K562 (cell line): Measurements from ENCODE around the gene FMNL1.

Experiments used
- CHD2 ChIP-seq: IDR thresholded peaks from 2 replicates; pipeline ENCODE4 v1.6.1; 2011; ENCODE audit warnings: low read depth, low read length
- JUN ChIP-seq, 2 experiments: sonication (generic) in 1 of 2; formaldehyde crosslinking in 1 of 2; IDR thresholded peaks; 2 replicates each; pipeline versions ENCODE4 v1.6.1 to v1.8.0; 2012 to 2022; ENCODE audit warnings: borderline replicate concordance in 2 of 2, mild to moderate bottlenecking in 2 of 2, improper control_type of control experiment in 1 of 2, low read depth in 1 of 2, low read length in 1 of 2, missing genetic modification reagents in 1 of 2
- MAFF ChIP-seq: IDR thresholded peaks from 2 replicates; pipeline ENCODE4 v1.6.1; 2012; ENCODE audit warnings: low read length, improper control_type of control experiment
- RHOXF2B ChIP-seq: fragments of 250-450 bp; sonication (Bioruptor Pico); conservative IDR thresholded peaks from 2 replicates; pipeline ENCODE4 v1.5.1; 2021
- SRSF9 ChIP-seq: fragments of 200-400 bp; formaldehyde crosslinking; IDR thresholded peaks from 2 replicates; pipeline ENCODE4 v1.6.1; 2017; ENCODE audit warnings: low read depth, low read length, borderline replicate concordance
- STAT5B ChIP-seq: fragments of 250-450 bp; sonication (Bioruptor Pico); IDR thresholded peaks from 2 replicates; pipeline ENCODE4 v1.8.0; 2021; ENCODE audit warnings: mild to moderate bottlenecking, inconsistent platforms
- ZFX ChIP-seq: sonication (generic); formaldehyde crosslinking; IDR thresholded peaks from 2 replicates; pipeline ENCODE4 v1.8.0; 2022; ENCODE audit warnings: mild to moderate bottlenecking, missing genetic modification reagents, moderate library complexity
- ZZZ3 ChIP-seq: fragments of 450-650 bp; IDR thresholded peaks from 2 replicates; pipeline ENCODE4 v1.6.1; 2016; ENCODE audit warnings: antibody characterized with exemption, mild to moderate bottlenecking, moderate library complexity
- TF ChIP-seq, protein P1 (sequence below): sonication (generic); formaldehyde crosslinking; IDR thresholded peaks from 2 replicates; pipeline ENCODE4 v1.8.1; 2022; ENCODE audit warnings: missing genetic modification reagents

- TF ChIP-seq ZFX (CRISPR knock-in tag) (no peak), MAFF (no peak), RHOXF2B (no peak), ZZZ3 (no peak), CHD2 (no peak), JUN (IDR thresholded peaks at IDR 0.05; ENCODE audit: borderline replicate concordance, low read depth, low read length) (no peak), JUN (CRISPR knock-in tag; IDR thresholded peaks at IDR 0.05; ENCODE audit: borderline replicate concordance) (no peak), STAT5B (no peak), SRSF9 (no peak)
- TF ChIP-seq, protein P1, sequence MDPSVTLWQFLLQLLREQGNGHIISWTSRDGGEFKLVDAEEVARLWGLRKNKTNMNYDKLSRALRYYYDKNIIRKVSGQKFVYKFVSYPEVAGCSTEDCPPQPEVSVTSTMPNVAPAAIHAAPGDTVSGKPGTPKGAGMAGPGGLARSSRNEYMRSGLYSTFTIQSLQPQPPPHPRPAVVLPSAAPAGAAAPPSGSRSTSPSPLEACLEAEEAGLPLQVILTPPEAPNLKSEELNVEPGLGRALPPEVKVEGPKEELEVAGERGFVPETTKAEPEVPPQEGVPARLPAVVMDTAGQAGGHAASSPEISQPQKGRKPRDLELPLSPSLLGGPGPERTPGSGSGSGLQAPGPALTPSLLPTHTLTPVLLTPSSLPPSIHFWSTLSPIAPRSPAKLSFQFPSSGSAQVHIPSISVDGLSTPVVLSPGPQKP (CRISPR knock-in tag), result no peak
Observed at GRCh38 chr17:45273551-45273957, 51.9 kb downstream of the FMNL1 start.
